Sigmoid colon (tissue), 7 donors: ENCODE data around the gene KCNG2. TPM values are rescaled to one million over a fixed set of nuclear protein-coding genes. Genes with fewer than 3 reads are reported as not detected.
A peak's percentile ranks its signal among the peaks of the same experiment; 100 is the strongest.

Experiments used
- DNase-seq: peaks from one replicate; pipeline ENCODE4 v3.0.0-alpha.2; 2019
- H3K27ac ChIP-seq, 4 donors: fragments of 200-600 bp; sonication (generic); one replicate each; pipeline ENCODE4 v1.5.1; 2016 to 2019; ENCODE audit warnings: mild to moderate bottlenecking in 1 of 4
- H3K27me3 ChIP-seq, 3 donors: fragments of 200-600 bp; sonication (generic); one replicate each; pipeline ENCODE4 v1.5.1; 2019; ENCODE audit warnings: mild to moderate bottlenecking in 1 of 3
- H3K36me3 ChIP-seq, 4 donors: fragments of 200-600 bp; sonication (generic); one replicate each; pipeline ENCODE4 v1.5.1; 2016 to 2019
- H3K4me1 ChIP-seq, 4 donors: fragments of 200-600 bp; sonication (generic); one replicate each; pipeline ENCODE4 v1.5.1; 2017 to 2019
- H3K4me3 ChIP-seq, 4 donors: fragments of 200-600 bp; sonication (generic); one replicate each; pipeline ENCODE4 v1.5.1; 2017 to 2019; ENCODE audit warnings: mild to moderate bottlenecking in 2 of 4, moderate library complexity in 1 of 4
- H3K9me3 ChIP-seq, 4 donors: fragments of 200-600 bp in 3 of 4; sonication (generic) in 3 of 4; one replicate each; pipeline versions ENCODE4 v1.5.1 to v1.6.1; 2013 to 2019
- CTCF ChIP-seq, 4 experiments: fragments of 450-650 bp in 3 of 4; fragments of 200-600 bp in 1 of 4; IDR thresholded peaks; one replicate each; pipeline ENCODE4 v1.5.1; 2016 to 2019; ENCODE audit warnings: antibody characterized with exemption in 4 of 4, mild to moderate bottlenecking in 3 of 4, moderate library complexity in 2 of 4
- EP300 ChIP-seq, 4 donors: sonication (generic); formaldehyde crosslinking; IDR thresholded peaks; one replicate each; pipeline ENCODE4 v1.6.1; 2017; ENCODE audit warnings: antibody characterized with exemption in 4 of 4
- POLR2A ChIP-seq, 2 donors: fragments of 450-650 bp; IDR thresholded peaks; one replicate each; pipeline ENCODE4 v1.6.1; 2016; ENCODE audit warnings: antibody characterized with exemption in 2 of 2, mild to moderate bottlenecking in 2 of 2, moderate library complexity in 2 of 2
- POLR2AphosphoS5 ChIP-seq, 4 donors: sonication (generic); formaldehyde crosslinking; IDR thresholded peaks; one replicate each; pipeline ENCODE4 v1.6.1; 2017; ENCODE audit warnings: antibody characterized with exemption in 4 of 4
- WGBS, 2 donors: extraction: QIAGEN DNeasy Blood & Tissue Kit; methylation state at CpG; one replicate each; pipeline ENCODE4 v1.1.7; 2013; 5-methylcytosine and 5-hydroxymethylcytosine counted together
- intact Hi-C: fragments of 100-400 bp; cut with DNase I; formaldehyde crosslinking; loops from one replicate; pipeline ENCODE4 v1.15.1; 2023
- polyA plus RNA-seq, 3 donors: library from polyadenylated mRNA; stranded (reverse); fragments of 200-250 nt; gene quantifications; one replicate each; pipeline ENCODE4 v1.2.3, GENCODE V29; 2013
- total RNA-seq, 4 donors: library from RNA; depleted of rRNA; stranded (reverse); fragments of >200 nt; gene quantifications; one replicate each; pipeline ENCODE4 v1.1.0, GENCODE V29; 2016
- donor health status: healthy with polysubstance abuse.
- donor health status: Bipolar disorder and iron deficiency.
- donor health status: healthy.

Gene KCNG2
- total and polyA plus RNA-seq, 7 donors: 0.15 to 0.41 TPM; not detected in 5

GRCh38 chr18:79879566-79879965 is 81.8 kb downstream of the KCNG2 start:
- no peak overlapping the region for H3K4me3 ChIP-seq
- H3K27me3 ChIP-seq: peaks cover 0 to 30% (median 9%) of the 10 kb centered on the region in 3 donors
- 90 to 91% methylated on average over 12 of the region's 12 CpGs for WGBS, 2 donors
- no peaks in the 10 kb centered on the region for H3K4me1 ChIP-seq
- no peaks in the 10 kb centered on the region for H3K36me3 ChIP-seq
- H3K27ac ChIP-seq: no peak overlapping the region
- intact Hi-C loops: no loop called here
- H3K9me3 ChIP-seq: no peaks in the 10 kb centered on the region
- no peak for DNase-seq
- TF ChIP-seq CTCF (IDR thresholded peaks at IDR 0.05) (no peak), EP300 (IDR thresholded peaks at IDR 0.05) (no peak), POLR2A (IDR thresholded peaks at IDR 0.05) (no peak), POLR2AphosphoS5 (IDR thresholded peaks at IDR 0.05) (no peak)

- H3K4me3 ChIP-seq: no peak overlapping the region
- H3K4me1 ChIP-seq: no peaks in the 10 kb centered on the region
- intact Hi-C loops: no loop called here
- peak; percentile 26 for DNase-seq
- WGBS, 2 donors: 90 to 92% methylated on average over 11 of the region's 11 CpGs
- no peaks in the 10 kb centered on the region for H3K36me3 ChIP-seq
- TF ChIP-seq CTCF (IDR thresholded peaks at IDR 0.05) (no peak), POLR2A (IDR thresholded peaks at IDR 0.05) (no peak), EP300 (IDR thresholded peaks at IDR 0.05) (no peak), POLR2AphosphoS5 (IDR thresholded peaks at IDR 0.05) (no peak)
- H3K9me3 ChIP-seq: no peaks in the 10 kb centered on the region
- H3K27me3 ChIP-seq: peaks cover 0 to 14% (median 0%) of the 10 kb centered on the region in 3 donors
- H3K27ac ChIP-seq: no peak overlapping the region
Measured at GRCh38 chr18:79881695-79882094, 84.0 kb downstream of the KCNG2 start.

GRCh38 chr18:79882522-79883241 is 84.9 kb downstream of the KCNG2 start:
- 96 to 98% methylated on average over 68 of the region's 68 CpGs for WGBS, 2 donors
- H3K9me3 ChIP-seq: no peaks in the 10 kb centered on the region
- TF ChIP-seq EP300 (IDR thresholded peaks at IDR 0.05): no peak
- no peak for TF ChIP-seq POLR2AphosphoS5 (IDR thresholded peaks at IDR 0.05)
- TF ChIP-seq CTCF (IDR thresholded peaks at IDR 0.05): no peak
- TF ChIP-seq POLR2A (IDR thresholded peaks at IDR 0.05): no peak
- intact Hi-C loops: no loop called here
- no peak overlapping the region for H3K27ac ChIP-seq
- no peak overlapping the region for H3K4me3 ChIP-seq
- no peaks in the 10 kb centered on the region for H3K36me3 ChIP-seq
- H3K4me1 ChIP-seq: no peaks in the 10 kb centered on the region
- DNase-seq: peak; percentile 40
- peaks cover 0 to 6% (median 0%) of the 10 kb centered on the region in 3 donors for H3K27me3 ChIP-seq

GRCh38 chr18:79883461-79884293 is 85.9 kb downstream of the KCNG2 start:
- Histone ChIP-seq H3K27me3 (peaks cover 0 to 6% (median 0%) of the 10 kb centered on the region in 3 donors), H3K27ac (no peak overlapping the region), H3K4me3 (no peak overlapping the region), H3K36me3 (no peaks in the 10 kb centered on the region), H3K9me3 (peaks cover 0 to 3% (median 1%) of the 10 kb centered on the region in 4 donors), H3K4me1 (no peaks in the 10 kb centered on the region)
- intact Hi-C loops: no loop called here
- WGBS, 2 donors: 88 to 91% methylated on average over 31 of the region's 31 CpGs
- DNase-seq: peak; percentile 51
- TF ChIP-seq CTCF (IDR thresholded peaks at IDR 0.05) (no peak), POLR2A (IDR thresholded peaks at IDR 0.05) (no peak), EP300 (IDR thresholded peaks at IDR 0.05) (no peak), POLR2AphosphoS5 (IDR thresholded peaks at IDR 0.05) (no peak)
